ENCODE data around the gene ODF2L.

ODF2L gene

GRCh38 chr1:86395751-86396497, at the start of gene ODF2L:
TSS of gene ODF2L (minus strand) at chr1:86396323. CDS start at chr1:86387027, 9,296 bp downstream.
- Histone ChIP-seq H3K9ac (ENCODE audit: low read depth in 1 of 2, low read length in 2 of 2) (peak within 1 kb of the TSS; percentile 84 to 92), H3K36me3 (ENCODE audit: control insufficient read depth in 2 of 2, insufficient read depth in 2 of 2, low read length in 2 of 2) (no peaks in the 10 kb centered on the region), H3K4me3 (ENCODE audit: low read length in 2 of 2) (peak within 1 kb of the TSS; percentile 96 to 100), H3K27me3 (ENCODE audit: control insufficient read depth in 2 of 2, insufficient read depth in 2 of 2, low read length in 2 of 2) (peaks cover 0 to 2% of the 10 kb centered on the region in 2 donors), H3K9me3 (ENCODE audit: control insufficient read depth in 2 of 2, low read length in 2 of 2) (no peaks in the 10 kb centered on the region), H3K4me1 (ENCODE audit: control insufficient read depth in 2 of 2, insufficient read depth in 2 of 2, low read length in 2 of 2) (peaks cover 5 to 13% of the 10 kb centered on the region in 2 donors), H3K27ac (ENCODE audit: low read depth in 2 of 2, low read length in 2 of 2) (peak within 1 kb of the TSS; percentile 81 to 83)

- Histone ChIP-seq H3K36me3 (ENCODE audit: control insufficient read depth in 2 of 2, insufficient read depth in 2 of 2, low read length in 2 of 2) (no peaks in the 10 kb centered on the region), H3K27me3 (ENCODE audit: control insufficient read depth in 2 of 2, insufficient read depth in 2 of 2, low read length in 2 of 2) (no peaks in the 10 kb centered on the region), H3K9me3 (ENCODE audit: control insufficient read depth in 2 of 2, low read length in 2 of 2) (no peaks in the 10 kb centered on the region), H3K4me1 (ENCODE audit: control insufficient read depth in 2 of 2, insufficient read depth in 2 of 2, low read length in 2 of 2) (peaks cover 0 to 9% of the 10 kb centered on the region in 2 donors), H3K9ac (ENCODE audit: low read depth in 1 of 2, low read length in 2 of 2) (no peak overlapping the region), H3K4me3 (ENCODE audit: low read length in 2 of 2) (no peak overlapping the region), H3K27ac (ENCODE audit: low read depth in 2 of 2, low read length in 2 of 2) (no peak overlapping the region)
Observed at GRCh38 chr1:86445919-86446318, 49.8 kb upstream of the ODF2L start.

- H3K27ac ChIP-seq (ENCODE audit: low read depth in 2 of 2, low read length in 2 of 2) = no peak overlapping the region
- no peak overlapping the region for H3K9ac ChIP-seq (ENCODE audit: low read depth in 1 of 2, low read length in 2 of 2)
- H3K4me1 ChIP-seq (ENCODE audit: control insufficient read depth in 2 of 2, insufficient read depth in 2 of 2, low read length in 2 of 2) = peaks cover 0 to 9% of the 10 kb centered on the region in 2 donors
- H3K4me3 ChIP-seq (ENCODE audit: low read length in 2 of 2) = no peak overlapping the region
- H3K36me3 ChIP-seq (ENCODE audit: control insufficient read depth in 2 of 2, insufficient read depth in 2 of 2, low read length in 2 of 2) = no peaks in the 10 kb centered on the region
- no peaks in the 10 kb centered on the region for H3K9me3 ChIP-seq (ENCODE audit: control insufficient read depth in 2 of 2, low read length in 2 of 2)
- no peaks in the 10 kb centered on the region for H3K27me3 ChIP-seq (ENCODE audit: control insufficient read depth in 2 of 2, insufficient read depth in 2 of 2, low read length in 2 of 2)
Observed at GRCh38 chr1:86441997-86442396, 45.9 kb upstream of the ODF2L start.

- no peaks in the 10 kb centered on the region for H3K27me3 ChIP-seq (ENCODE audit: control insufficient read depth in 2 of 2, insufficient read depth in 2 of 2, low read length in 2 of 2)
- peaks cover 0 to 9% of the 10 kb centered on the region in 2 donors for H3K4me1 ChIP-seq (ENCODE audit: control insufficient read depth in 2 of 2, insufficient read depth in 2 of 2, low read length in 2 of 2)
- H3K9me3 ChIP-seq (ENCODE audit: control insufficient read depth in 2 of 2, low read length in 2 of 2) = no peaks in the 10 kb centered on the region
- no peak overlapping the region for H3K4me3 ChIP-seq (ENCODE audit: low read length in 2 of 2)
- no peaks in the 10 kb centered on the region for H3K36me3 ChIP-seq (ENCODE audit: control insufficient read depth in 2 of 2, insufficient read depth in 2 of 2, low read length in 2 of 2)
- H3K27ac ChIP-seq (ENCODE audit: low read depth in 2 of 2, low read length in 2 of 2) = no peak overlapping the region
- H3K9ac ChIP-seq (ENCODE audit: low read depth in 1 of 2, low read length in 2 of 2) = no peak overlapping the region
Observed at GRCh38 chr1:86441581-86441980, 45.5 kb upstream of the ODF2L start.

GRCh38 chr1:86436041-86436440, 39.9 kb upstream of the ODF2L start:
- Histone ChIP-seq H3K27ac (ENCODE audit: low read depth in 2 of 2, low read length in 2 of 2) (no peak overlapping the region), H3K9me3 (ENCODE audit: control insufficient read depth in 2 of 2, low read length in 2 of 2) (no peaks in the 10 kb centered on the region), H3K4me3 (ENCODE audit: low read length in 2 of 2) (no peak overlapping the region), H3K27me3 (ENCODE audit: control insufficient read depth in 2 of 2, insufficient read depth in 2 of 2, low read length in 2 of 2) (no peaks in the 10 kb centered on the region), H3K9ac (ENCODE audit: low read depth in 1 of 2, low read length in 2 of 2) (no peak overlapping the region), H3K4me1 (ENCODE audit: control insufficient read depth in 2 of 2, insufficient read depth in 2 of 2, low read length in 2 of 2) (no peaks in the 10 kb centered on the region), H3K36me3 (ENCODE audit: control insufficient read depth in 2 of 2, insufficient read depth in 2 of 2, low read length in 2 of 2) (no peaks in the 10 kb centered on the region)

- Histone ChIP-seq H3K4me1 (ENCODE audit: control insufficient read depth in 2 of 2, insufficient read depth in 2 of 2, low read length in 2 of 2) (peaks cover 0 to 3% of the 10 kb centered on the region in 2 donors), H3K4me3 (ENCODE audit: low read length in 2 of 2) (no peak overlapping the region), H3K27me3 (ENCODE audit: control insufficient read depth in 2 of 2, insufficient read depth in 2 of 2, low read length in 2 of 2) (no peaks in the 10 kb centered on the region), H3K9ac (ENCODE audit: low read depth in 1 of 2, low read length in 2 of 2) (no peak overlapping the region), H3K27ac (ENCODE audit: low read depth in 2 of 2, low read length in 2 of 2) (no peak overlapping the region), H3K9me3 (ENCODE audit: control insufficient read depth in 2 of 2, low read length in 2 of 2) (no peaks in the 10 kb centered on the region), H3K36me3 (ENCODE audit: control insufficient read depth in 2 of 2, insufficient read depth in 2 of 2, low read length in 2 of 2) (no peaks in the 10 kb centered on the region)
Observed at GRCh38 chr1:86435327-86435726, 39.2 kb upstream of the ODF2L start.

- Histone ChIP-seq H3K4me1 (ENCODE audit: control insufficient read depth in 2 of 2, insufficient read depth in 2 of 2, low read length in 2 of 2) (peaks cover 5 to 7% of the 10 kb centered on the region in 2 donors), H3K27me3 (ENCODE audit: control insufficient read depth in 2 of 2, insufficient read depth in 2 of 2, low read length in 2 of 2) (no peaks in the 10 kb centered on the region), H3K27ac (ENCODE audit: low read depth in 2 of 2, low read length in 2 of 2) (no peak overlapping the region), H3K4me3 (ENCODE audit: low read length in 2 of 2) (no peak overlapping the region), H3K9me3 (ENCODE audit: control insufficient read depth in 2 of 2, low read length in 2 of 2) (no peaks in the 10 kb centered on the region), H3K9ac (ENCODE audit: low read depth in 1 of 2, low read length in 2 of 2) (no peak overlapping the region), H3K36me3 (ENCODE audit: control insufficient read depth in 2 of 2, insufficient read depth in 2 of 2, low read length in 2 of 2) (no peaks in the 10 kb centered on the region)
Observed at GRCh38 chr1:86434059-86434458, 37.9 kb upstream of the ODF2L start.

GRCh38 chr1:86430376-86430775, 34.3 kb upstream of the ODF2L start:
- Histone ChIP-seq H3K9ac (ENCODE audit: low read depth in 1 of 2, low read length in 2 of 2) (no peak overlapping the region), H3K9me3 (ENCODE audit: control insufficient read depth in 2 of 2, low read length in 2 of 2) (no peaks in the 10 kb centered on the region), H3K27ac (ENCODE audit: low read depth in 2 of 2, low read length in 2 of 2) (peak overlapping the region; percentile 18 to 40), H3K4me3 (ENCODE audit: low read length in 2 of 2) (no peak overlapping the region), H3K27me3 (ENCODE audit: control insufficient read depth in 2 of 2, insufficient read depth in 2 of 2, low read length in 2 of 2) (no peaks in the 10 kb centered on the region), H3K36me3 (ENCODE audit: control insufficient read depth in 2 of 2, insufficient read depth in 2 of 2, low read length in 2 of 2) (no peaks in the 10 kb centered on the region), H3K4me1 (ENCODE audit: control insufficient read depth in 2 of 2, insufficient read depth in 2 of 2, low read length in 2 of 2) (peaks cover 5 to 7% of the 10 kb centered on the region in 2 donors)

- Histone ChIP-seq H3K27ac (ENCODE audit: low read depth in 2 of 2, low read length in 2 of 2) (peak overlapping the region; percentile 18 to 40), H3K4me1 (ENCODE audit: control insufficient read depth in 2 of 2, insufficient read depth in 2 of 2, low read length in 2 of 2) (peaks cover 5 to 7% of the 10 kb centered on the region in 2 donors), H3K36me3 (ENCODE audit: control insufficient read depth in 2 of 2, insufficient read depth in 2 of 2, low read length in 2 of 2) (no peaks in the 10 kb centered on the region), H3K9ac (ENCODE audit: low read depth in 1 of 2, low read length in 2 of 2) (no peak overlapping the region), H3K27me3 (ENCODE audit: control insufficient read depth in 2 of 2, insufficient read depth in 2 of 2, low read length in 2 of 2) (no peaks in the 10 kb centered on the region), H3K4me3 (ENCODE audit: low read length in 2 of 2) (no peak overlapping the region), H3K9me3 (ENCODE audit: control insufficient read depth in 2 of 2, low read length in 2 of 2) (no peaks in the 10 kb centered on the region)
Observed at GRCh38 chr1:86429835-86430234, 33.7 kb upstream of the ODF2L start.

- H3K27ac ChIP-seq (ENCODE audit: low read depth in 2 of 2, low read length in 2 of 2) = peak overlapping the region in 1 of 2 donors; percentile 10
- H3K9me3 ChIP-seq (ENCODE audit: control insufficient read depth in 2 of 2, low read length in 2 of 2) = no peaks in the 10 kb centered on the region
- H3K4me3 ChIP-seq (ENCODE audit: low read length in 2 of 2) = no peak overlapping the region
- peaks cover 5 to 7% of the 10 kb centered on the region in 2 donors for H3K4me1 ChIP-seq (ENCODE audit: control insufficient read depth in 2 of 2, insufficient read depth in 2 of 2, low read length in 2 of 2)
- no peaks in the 10 kb centered on the region for H3K36me3 ChIP-seq (ENCODE audit: control insufficient read depth in 2 of 2, insufficient read depth in 2 of 2, low read length in 2 of 2)
- no peaks in the 10 kb centered on the region for H3K27me3 ChIP-seq (ENCODE audit: control insufficient read depth in 2 of 2, insufficient read depth in 2 of 2, low read length in 2 of 2)
- H3K9ac ChIP-seq (ENCODE audit: low read depth in 1 of 2, low read length in 2 of 2) = no peak overlapping the region
Observed at GRCh38 chr1:86429122-86429725, 33.1 kb upstream of the ODF2L start.
